Neural cell (in vitro differentiated cells): Measurements from ENCODE around the gene SRC.

Experiments used
- SMC3 ChIP-seq: fragments of 450-650 bp; conservative IDR thresholded peaks from 2 replicates; pipeline ENCODE4 v1.6.1; 2014; ENCODE audit warnings: antibody characterized with exemption, mild to moderate bottlenecking, moderate library complexity; ENCODE audit not compliant: poor library complexity
- TAF1 ChIP-seq: IDR thresholded peaks from 2 replicates; pipeline ENCODE4 v1.6.1; 2012; ENCODE audit warnings: low read depth
- TF ChIP-seq, protein P1 (sequence below): fragments of 450-650 bp; IDR thresholded peaks from 2 replicates; pipeline ENCODE4 v1.5.1; 2014; ENCODE audit warnings: antibody characterized with exemption, mild to moderate bottlenecking, moderate library complexity; ENCODE audit not compliant: poor library complexity, severe bottlenecking

DNA sequence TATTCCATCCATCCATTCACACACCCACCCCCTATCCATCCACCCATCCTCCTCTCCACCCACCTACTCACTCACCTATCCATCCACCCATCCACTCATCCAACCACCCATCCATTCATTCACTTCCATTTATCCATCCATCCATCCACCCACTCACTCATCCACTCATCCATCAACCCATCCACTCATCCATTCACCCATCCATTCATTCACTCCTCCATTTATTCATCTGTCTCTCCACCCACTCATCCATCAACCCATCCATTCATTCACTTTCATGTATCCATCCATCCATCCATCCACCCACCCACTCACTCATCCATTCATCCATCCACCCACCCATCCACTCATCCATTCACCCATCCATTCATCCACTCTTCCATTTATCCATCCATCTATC is 84.1 kb downstream of the SRC start:
- TF ChIP-seq, protein P1, sequence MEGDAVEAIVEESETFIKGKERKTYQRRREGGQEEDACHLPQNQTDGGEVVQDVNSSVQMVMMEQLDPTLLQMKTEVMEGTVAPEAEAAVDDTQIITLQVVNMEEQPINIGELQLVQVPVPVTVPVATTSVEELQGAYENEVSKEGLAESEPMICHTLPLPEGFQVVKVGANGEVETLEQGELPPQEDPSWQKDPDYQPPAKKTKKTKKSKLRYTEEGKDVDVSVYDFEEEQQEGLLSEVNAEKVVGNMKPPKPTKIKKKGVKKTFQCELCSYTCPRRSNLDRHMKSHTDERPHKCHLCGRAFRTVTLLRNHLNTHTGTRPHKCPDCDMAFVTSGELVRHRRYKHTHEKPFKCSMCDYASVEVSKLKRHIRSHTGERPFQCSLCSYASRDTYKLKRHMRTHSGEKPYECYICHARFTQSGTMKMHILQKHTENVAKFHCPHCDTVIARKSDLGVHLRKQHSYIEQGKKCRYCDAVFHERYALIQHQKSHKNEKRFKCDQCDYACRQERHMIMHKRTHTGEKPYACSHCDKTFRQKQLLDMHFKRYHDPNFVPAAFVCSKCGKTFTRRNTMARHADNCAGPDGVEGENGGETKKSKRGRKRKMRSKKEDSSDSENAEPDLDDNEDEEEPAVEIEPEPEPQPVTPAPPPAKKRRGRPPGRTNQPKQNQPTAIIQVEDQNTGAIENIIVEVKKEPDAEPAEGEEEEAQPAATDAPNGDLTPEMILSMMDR = no peak
- TF ChIP-seq SMC3 = no peak
- no peak for TF ChIP-seq TAF1
